GM18517 (cell line): ENCODE measurements around the gene ABCC6.
"Not testable (repeated sequence)": the region's sequence is repeated elsewhere in the genome, so short reads cannot be mapped to it uniquely, and the experiment has no call there.

Experiments
- ATAC-seq: cut with Tn5 transposase; IDR thresholded peaks from one replicate; pipeline ENCODE4 v1.9.1; 2021; ENCODE audit warnings: mild to moderate bottlenecking, moderate library complexity; ENCODE audit not compliant: unreplicated experiment

ABCC6 gene

GRCh38 chr16:16222850-16223661, at the start of gene ABCC6:
Gene ABCC6 (minus strand): TSS chr16:16223494. CDS start chr16:16223434, 60 bp downstream.
- ATAC-seq = not testable (repeated sequence)

- ATAC-seq = not testable (repeated sequence)
These were observed 49.4 kb upstream of the ABCC6 start for GRCh38 chr16:16272573-16273221.

GRCh38 chr16:16271658-16272057, 48.4 kb upstream of the ABCC6 start:
- not testable (repeated sequence) for ATAC-seq

GRCh38 chr16:16268185-16268808, 45.0 kb upstream of the ABCC6 start:
- ATAC-seq = not testable (repeated sequence)

- not testable (repeated sequence) for ATAC-seq
These were observed 44.4 kb upstream of the ABCC6 start for GRCh38 chr16:16267708-16268107.

- not testable (repeated sequence) for ATAC-seq
These were observed 41.8 kb upstream of the ABCC6 start for GRCh38 chr16:16265044-16265443.

- ATAC-seq = not testable (repeated sequence)
These were observed 40.7 kb upstream of the ABCC6 start for GRCh38 chr16:16263947-16264346.

GRCh38 chr16:16262954-16263555, 39.8 kb upstream of the ABCC6 start:
- not testable (repeated sequence) for ATAC-seq

GRCh38 chr16:16259971-16260370, 36.7 kb upstream of the ABCC6 start:
- ATAC-seq = not testable (repeated sequence)

- not testable (repeated sequence) for ATAC-seq
These were observed 35.5 kb upstream of the ABCC6 start for GRCh38 chr16:16258822-16259221.

- not testable (repeated sequence) for ATAC-seq
These were observed 34.1 kb upstream of the ABCC6 start for GRCh38 chr16:16257301-16257923.

GRCh38 chr16:16252377-16252776, 29.1 kb upstream of the ABCC6 start:
- ATAC-seq = not testable (repeated sequence)

- not testable (repeated sequence) for ATAC-seq
These were observed 26.5 kb upstream of the ABCC6 start for GRCh38 chr16:16249621-16250330.

- not testable (repeated sequence) for ATAC-seq
These were observed 24.1 kb upstream of the ABCC6 start for GRCh38 chr16:16247439-16247838.

- ATAC-seq = not testable (repeated sequence)
These were observed 23.4 kb upstream of the ABCC6 start for GRCh38 chr16:16246578-16247262.

- not testable (repeated sequence) for ATAC-seq
These were observed 20.6 kb upstream of the ABCC6 start for GRCh38 chr16:16243886-16244285.

GRCh38 chr16:16240667-16241066, 17.4 kb upstream of the ABCC6 start:
- ATAC-seq = not testable (repeated sequence)

GRCh38 chr16:16237738-16238137, 14.4 kb upstream of the ABCC6 start:
- ATAC-seq = not testable (repeated sequence)

GRCh38 chr16:16237071-16237470, 13.8 kb upstream of the ABCC6 start:
- ATAC-seq = not testable (repeated sequence)
